ENCODE data around the gene KRT72. TPM values are rescaled to one million over a fixed set of nuclear protein-coding genes. Genes with fewer than 3 reads are reported as not detected.

The KRT72 gene
- total RNA-seq, 1 donor from 2014 or later: not detected

- no peak overlapping the region for H3K4me3 Mint-ChIP-seq (ENCODE audit: unreplicated experiment)
- no peak for DNase-seq (ENCODE audit: extremely low spot score, unreplicated experiment)
- H3K36me3 Mint-ChIP-seq (ENCODE audit: unreplicated experiment): no peaks in the 10 kb centered on the region
- no peaks in the 10 kb centered on the region for H3K4me1 Mint-ChIP-seq (ENCODE audit: unreplicated experiment)
- no peaks in the 10 kb centered on the region for H3K9me3 Mint-ChIP-seq (ENCODE audit: unreplicated experiment)
- peaks cover 52% of the 10 kb centered on the region for H3K27me3 Mint-ChIP-seq (ENCODE audit: unreplicated experiment)
- H3K27ac Mint-ChIP-seq (ENCODE audit: unreplicated experiment): no peak overlapping the region
- TF ChIP-seq CTCF (IDR thresholded peaks at IDR 0.05): no peak
Measured at GRCh38 chr12:52585946-52586345, 15.3 kb downstream of the KRT72 start.

- no peaks in the 10 kb centered on the region for H3K4me1 Mint-ChIP-seq (ENCODE audit: unreplicated experiment)
- no peak overlapping the region for H3K4me3 Mint-ChIP-seq (ENCODE audit: unreplicated experiment)
- DNase-seq (ENCODE audit: extremely low spot score, unreplicated experiment): no peak
- no peak for TF ChIP-seq CTCF (IDR thresholded peaks at IDR 0.05)
- H3K9me3 Mint-ChIP-seq (ENCODE audit: unreplicated experiment): no peaks in the 10 kb centered on the region
- peaks cover 53% of the 10 kb centered on the region for H3K27me3 Mint-ChIP-seq (ENCODE audit: unreplicated experiment)
- no peaks in the 10 kb centered on the region for H3K36me3 Mint-ChIP-seq (ENCODE audit: unreplicated experiment)
- no peak overlapping the region for H3K27ac Mint-ChIP-seq (ENCODE audit: unreplicated experiment)
Measured at GRCh38 chr12:52585066-52585465, 16.2 kb downstream of the KRT72 start.

GRCh38 chr12:52584156-52584682 is 17.0 kb downstream of the KRT72 start:
- Mint-ChIP-seq H3K4me1 (ENCODE audit: unreplicated experiment) (no peaks in the 10 kb centered on the region), H3K9me3 (ENCODE audit: unreplicated experiment) (no peaks in the 10 kb centered on the region), H3K36me3 (ENCODE audit: unreplicated experiment) (no peaks in the 10 kb centered on the region), H3K27ac (ENCODE audit: unreplicated experiment) (no peak overlapping the region), H3K27me3 (ENCODE audit: unreplicated experiment) (peaks cover 50% of the 10 kb centered on the region), H3K4me3 (ENCODE audit: unreplicated experiment) (no peak overlapping the region)
- DNase-seq (ENCODE audit: extremely low spot score, unreplicated experiment): no peak
- no peak for TF ChIP-seq CTCF (IDR thresholded peaks at IDR 0.05)

GRCh38 chr12:52582971-52583456 is 18.2 kb downstream of the KRT72 start:
- Mint-ChIP-seq H3K27ac (ENCODE audit: unreplicated experiment) (no peak overlapping the region), H3K9me3 (ENCODE audit: unreplicated experiment) (no peaks in the 10 kb centered on the region)

GRCh38 chr12:52582486-52582885 is 18.8 kb downstream of the KRT72 start:
- no peak for TF ChIP-seq CTCF (IDR thresholded peaks at IDR 0.05)
- peaks cover 51% of the 10 kb centered on the region for H3K27me3 Mint-ChIP-seq (ENCODE audit: unreplicated experiment)
- H3K4me1 Mint-ChIP-seq (ENCODE audit: unreplicated experiment): no peaks in the 10 kb centered on the region
- no peak overlapping the region for H3K4me3 Mint-ChIP-seq (ENCODE audit: unreplicated experiment)
- H3K36me3 Mint-ChIP-seq (ENCODE audit: unreplicated experiment): no peaks in the 10 kb centered on the region
- no peak overlapping the region for H3K27ac Mint-ChIP-seq (ENCODE audit: unreplicated experiment)
- no peak for DNase-seq (ENCODE audit: extremely low spot score, unreplicated experiment)
- no peaks in the 10 kb centered on the region for H3K9me3 Mint-ChIP-seq (ENCODE audit: unreplicated experiment)

More at GRCh38 chr12:52582971-52583456, 18.2 kb downstream of the KRT72 start:
- Mint-ChIP-seq H3K4me3 (ENCODE audit: unreplicated experiment) (no peak overlapping the region), H3K27me3 (ENCODE audit: unreplicated experiment) (peaks cover 57% of the 10 kb centered on the region), H3K4me1 (ENCODE audit: unreplicated experiment) (no peaks in the 10 kb centered on the region), H3K36me3 (ENCODE audit: unreplicated experiment) (no peaks in the 10 kb centered on the region)
- TF ChIP-seq CTCF (IDR thresholded peaks at IDR 0.05): peak; percentile 77
- DNase-seq (ENCODE audit: extremely low spot score, unreplicated experiment): no peak

Measured in osteocyte (in vitro differentiated cells).